Activated CD4-positive, alpha-beta T cell treated with anti-CD3 and anti-CD28 coated beads, Interleukin-2, amount 50 U/mL, for 24 hours (primary cell): ENCODE measurements around the gene ELK1.

Source experiments
- DNase-seq, 2 donors: peaks; one replicate each; pipeline ENCODE4 v3.0.0-alpha.2; 2020; ENCODE audit warnings: low read depth in 1 of 2, low spot score in 1 of 2

The ELK1 gene

DNA sequence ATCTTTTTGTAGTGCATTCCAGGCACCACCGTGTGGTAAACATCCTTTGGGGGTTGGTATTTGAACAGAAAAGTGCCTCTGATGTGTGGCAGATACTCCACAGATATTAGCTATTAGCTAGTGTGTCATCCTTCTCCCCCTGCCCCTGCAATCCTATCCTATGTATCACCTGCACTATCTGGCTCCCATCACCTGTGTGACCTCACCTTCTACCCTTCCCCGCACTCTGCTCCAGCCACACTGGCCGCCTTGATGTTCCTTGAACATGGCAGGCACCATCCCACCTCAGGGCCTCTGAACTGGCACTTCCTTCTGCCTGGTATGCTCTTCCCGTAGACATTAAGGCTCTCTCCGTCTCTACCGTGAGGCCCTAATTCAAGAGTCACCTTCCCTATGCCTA lies 3.7 kb downstream of the ELK1 start:
- no peak for DNase-seq

DNA sequence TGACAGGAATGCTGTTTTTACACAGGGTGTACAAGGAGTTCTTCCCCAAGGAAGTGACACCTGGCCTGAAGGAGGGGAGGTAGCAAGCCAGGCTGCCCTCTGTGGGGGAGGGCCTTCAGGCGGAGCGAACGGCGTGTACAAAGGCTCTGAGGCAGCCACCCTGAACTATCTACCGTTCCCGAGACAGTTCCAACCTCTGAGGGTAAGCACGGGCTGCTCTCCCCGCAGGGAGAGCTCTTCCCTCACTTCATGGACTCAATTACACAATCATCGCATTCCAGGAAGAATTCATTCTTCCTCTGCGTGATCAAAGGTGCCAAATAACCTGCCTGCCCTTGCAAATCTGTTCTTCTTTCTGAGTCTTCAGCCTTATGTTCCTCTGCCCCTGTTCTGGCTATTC lies 4.8 kb downstream of the ELK1 start:
- no peak for DNase-seq

DNA sequence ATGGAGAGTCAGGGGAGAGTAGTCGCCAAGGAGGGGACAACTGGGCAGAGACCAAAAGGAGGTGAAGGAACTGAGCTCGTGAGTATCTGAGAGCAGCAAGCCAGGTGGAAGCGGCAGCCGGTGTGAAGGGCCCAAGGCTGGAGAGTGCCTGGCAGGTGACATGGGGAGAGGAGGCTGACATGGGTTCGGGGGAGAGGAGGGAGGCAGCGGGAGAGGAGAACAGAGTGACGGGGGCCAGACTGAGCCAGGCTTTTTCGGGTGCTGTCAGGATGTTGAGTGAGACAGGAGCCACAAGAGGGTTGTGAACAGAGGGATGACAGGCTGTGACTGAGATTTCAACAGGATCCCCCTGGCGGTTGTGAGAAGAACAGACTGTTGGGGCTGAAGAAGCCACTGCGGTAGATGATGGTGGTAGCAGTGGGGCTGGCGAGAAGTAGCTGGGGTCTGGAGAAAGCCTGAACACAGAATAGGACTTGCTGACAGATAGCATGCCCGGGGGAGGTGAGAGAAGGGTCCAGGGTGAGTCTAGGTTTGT lies 5.7 kb downstream of the ELK1 start:
- no peak for DNase-seq

DNA sequence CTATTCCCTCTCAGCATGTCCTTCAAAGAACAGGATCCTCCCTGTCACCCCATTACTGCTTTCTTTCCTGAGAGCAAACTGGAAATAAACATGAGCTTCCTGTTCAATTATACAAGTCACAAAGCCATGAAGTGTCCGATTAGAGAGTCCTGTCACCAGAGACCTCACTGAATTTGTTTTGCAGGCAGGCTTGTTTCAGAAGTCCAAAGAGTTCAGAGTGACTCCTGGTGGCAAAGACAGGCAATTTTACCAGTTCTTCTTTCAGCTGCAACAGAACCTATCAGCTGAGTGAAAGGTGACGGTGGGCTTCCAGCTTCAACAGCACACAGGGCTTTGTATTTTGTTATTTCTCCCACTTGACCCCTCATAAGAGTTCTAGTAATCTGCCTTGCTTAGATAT lies 6.4 kb downstream of the ELK1 start:
- no peak for DNase-seq

DNA sequence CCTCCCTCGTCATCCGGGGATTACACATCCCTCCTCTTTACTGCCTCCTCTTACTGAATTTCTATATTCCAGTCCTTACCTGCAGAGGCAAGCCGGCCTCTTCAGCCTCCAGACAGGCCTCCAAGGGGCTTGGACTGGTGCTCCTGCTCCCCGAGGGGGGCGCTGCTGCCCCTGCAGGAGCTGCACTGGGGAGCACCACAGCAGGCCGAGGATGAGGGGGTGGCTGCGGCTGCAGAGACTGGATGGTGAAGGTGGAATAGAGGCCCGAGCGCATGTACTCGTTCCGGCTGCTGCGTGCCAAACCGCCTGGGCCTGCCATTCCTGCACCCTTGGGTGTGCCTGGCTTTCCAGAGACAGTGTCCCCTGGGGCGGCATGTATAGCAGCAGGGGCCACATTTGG lies 11.5 kb downstream of the ELK1 start:
- no peak for DNase-seq

DNA sequence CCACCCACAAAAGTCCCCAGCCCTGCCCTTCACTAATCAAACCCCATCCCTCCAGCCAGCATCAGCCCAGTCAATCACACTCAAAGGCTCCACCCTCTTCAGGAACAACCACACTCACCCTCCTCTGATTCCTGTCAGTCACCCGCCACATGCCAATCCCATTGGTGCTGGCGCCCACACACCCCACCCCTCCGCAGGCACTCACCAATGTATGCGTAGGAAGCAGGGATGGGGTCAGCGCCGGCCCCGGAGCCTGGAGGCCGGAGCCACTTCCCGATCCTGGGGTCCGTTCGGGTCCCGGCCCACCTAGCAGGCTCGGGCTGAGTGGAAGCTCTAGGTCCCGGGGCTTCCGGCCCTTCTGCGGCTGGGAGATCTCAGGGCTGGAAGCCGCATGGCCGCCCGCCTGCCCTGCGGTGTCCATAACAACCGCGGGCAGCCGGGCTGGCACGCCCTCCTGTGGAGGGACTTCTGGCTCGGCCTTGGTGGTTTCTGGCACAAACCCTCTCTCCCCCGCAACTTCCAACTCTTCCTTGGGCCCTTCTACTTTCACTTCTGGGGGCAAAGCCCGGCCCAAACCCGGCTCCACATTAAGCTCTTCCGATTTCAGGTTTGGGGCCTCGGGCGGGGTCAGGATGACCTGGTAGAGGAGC lies 12.7 kb downstream of the ELK1 start:
- no peak for DNase-seq

DNA sequence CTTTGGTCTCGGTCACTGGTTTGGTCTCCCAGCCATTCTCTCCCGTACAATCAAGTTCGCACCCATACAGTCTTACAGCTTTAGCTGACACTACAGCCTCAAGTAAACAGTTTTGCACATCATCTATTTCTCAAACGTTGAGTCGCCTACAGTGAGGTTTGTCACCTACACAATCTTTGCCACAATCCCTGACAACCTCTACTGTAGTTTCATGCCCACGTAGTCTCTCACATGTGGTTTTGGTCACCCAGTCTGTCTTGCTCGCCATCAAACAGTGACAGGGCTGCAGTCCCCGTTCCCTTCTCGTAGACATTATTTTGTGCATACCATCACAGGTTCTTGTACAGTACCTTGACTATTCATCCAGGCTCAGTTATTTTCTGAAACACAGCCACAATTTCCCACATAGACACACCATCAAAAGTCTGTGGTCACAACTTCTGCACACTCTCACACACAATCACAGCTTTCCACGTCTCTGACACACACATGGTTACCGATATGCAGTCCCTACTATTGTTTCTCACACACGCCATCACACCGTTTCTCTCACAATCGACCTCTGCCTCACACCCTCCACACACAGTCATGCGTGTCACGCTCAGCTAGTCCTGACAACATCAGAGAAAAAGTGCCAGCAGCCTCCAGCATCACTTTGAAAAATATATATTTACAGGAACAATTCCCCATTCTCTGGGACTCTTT lies 15.3 kb downstream of the ELK1 start:
- no peak for DNase-seq

DNA sequence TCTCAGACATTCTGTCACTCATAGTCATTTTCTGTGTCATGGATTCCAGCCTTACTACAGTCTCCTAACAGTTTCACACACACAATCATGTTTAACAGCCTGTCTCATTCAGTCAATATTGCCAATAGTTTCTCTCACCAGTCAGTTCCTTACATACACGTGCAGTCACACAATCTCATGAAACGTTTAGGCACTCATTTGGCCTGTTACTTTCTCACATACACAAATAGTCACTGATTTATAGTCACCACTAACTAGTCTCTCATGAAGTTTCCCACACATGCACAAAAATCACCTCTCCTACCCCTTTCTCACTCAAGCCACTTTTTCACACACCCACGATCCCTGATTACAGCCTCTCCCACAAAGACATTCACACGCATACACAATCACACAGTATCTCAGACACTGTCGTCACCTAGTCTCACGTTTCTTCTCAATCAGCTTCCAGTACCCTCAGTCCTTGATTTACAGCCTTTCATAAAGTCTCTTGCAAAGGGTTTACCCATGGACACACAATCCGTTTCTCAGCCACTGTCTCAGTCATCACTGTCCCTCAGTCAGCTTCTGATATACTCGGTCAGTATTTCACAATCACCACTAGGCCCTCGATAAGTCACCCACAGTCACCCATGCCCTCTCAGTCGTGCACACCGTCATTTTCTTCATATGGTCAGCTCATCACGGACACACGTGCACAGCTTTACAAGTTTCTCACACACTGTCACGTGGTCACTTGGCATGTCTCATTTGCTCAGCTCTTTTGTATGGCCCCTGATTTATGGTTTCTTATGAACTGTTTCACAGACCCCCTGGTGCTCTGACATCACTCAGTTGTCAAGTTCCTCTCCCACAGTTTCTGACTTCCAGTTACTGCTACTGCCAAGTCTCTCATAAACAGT lies 16.4 kb downstream of the ELK1 start:
- no peak for DNase-seq

DNA sequence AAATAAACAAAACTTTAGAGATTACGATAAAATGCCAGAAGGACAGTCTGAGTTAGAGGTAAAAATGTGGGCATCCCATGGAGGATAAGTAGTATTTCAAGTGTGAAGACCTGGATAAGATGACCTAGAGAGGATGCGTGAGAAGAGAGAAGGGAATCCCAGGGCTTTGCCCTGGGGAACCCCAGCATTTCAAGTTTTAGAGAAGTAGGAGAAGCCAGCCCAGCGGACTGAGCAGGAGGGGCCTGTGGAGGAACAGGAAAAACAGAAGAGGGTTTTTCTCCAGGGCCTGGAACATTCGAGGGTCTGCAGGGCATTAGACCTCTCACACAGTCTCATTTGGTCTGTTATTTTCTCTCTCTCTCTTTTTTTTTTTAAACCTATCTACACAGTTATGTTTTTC lies 17.7 kb downstream of the ELK1 start:
- DNase-seq, result no peak

DNA sequence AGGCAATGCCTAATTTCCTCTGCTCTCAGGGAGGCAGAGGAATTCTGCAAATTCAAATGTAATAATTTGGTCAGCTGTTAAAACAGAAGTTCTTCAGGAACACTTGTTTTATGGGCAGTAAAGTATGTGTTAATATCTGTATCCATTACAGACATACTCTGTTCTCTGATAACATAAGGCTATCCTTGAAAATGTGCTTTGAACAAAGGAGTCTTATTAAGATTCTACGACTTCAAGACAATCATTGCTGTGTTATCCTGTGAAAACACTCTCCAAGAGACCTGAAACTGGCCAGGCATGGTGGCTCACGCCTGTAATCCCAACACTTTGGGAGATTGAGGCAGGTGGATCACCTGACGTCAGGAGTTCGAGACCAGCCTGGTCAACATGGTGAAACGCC lies 18.7 kb downstream of the ELK1 start:
- DNase-seq, result no peak

DNA sequence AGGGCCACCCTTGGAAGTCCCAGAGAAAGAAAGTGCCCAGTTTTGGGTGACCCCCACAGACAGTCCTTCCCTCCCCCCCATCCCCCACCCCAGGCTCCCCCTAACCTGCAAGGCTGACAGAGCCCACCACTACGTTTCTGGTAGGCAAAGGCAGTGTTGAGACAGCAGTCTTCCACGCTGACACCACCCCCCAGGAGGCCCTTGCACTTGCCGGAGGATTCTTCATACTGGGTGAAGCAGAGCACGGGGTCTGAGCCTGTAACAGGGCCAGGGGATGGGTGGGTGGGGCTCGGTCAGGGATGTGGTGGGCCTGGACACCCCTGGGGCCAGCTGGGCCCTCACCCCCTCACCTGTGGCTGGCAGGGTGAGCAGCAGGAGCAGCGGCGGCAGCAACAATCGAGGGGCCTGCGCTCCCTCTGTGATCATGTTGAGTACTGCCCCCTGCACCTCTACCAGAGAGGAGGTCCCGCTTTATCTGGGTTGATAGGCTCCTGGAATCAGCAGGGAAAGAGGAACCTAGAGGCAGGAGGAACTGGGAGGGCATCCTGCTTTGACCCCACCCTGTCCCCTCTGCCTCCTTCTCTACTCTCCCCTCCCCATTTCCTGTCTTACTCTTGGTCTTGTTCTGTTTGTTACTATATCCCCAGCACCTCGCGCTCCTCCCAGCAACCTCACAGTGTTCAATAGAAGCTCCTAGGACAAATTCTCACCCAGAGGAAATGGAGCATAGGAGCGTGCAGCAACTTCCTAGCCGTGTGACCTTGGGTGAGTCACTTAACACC lies 20.8 kb downstream of the ELK1 start, which contains the start of gene CFP:
CFP (minus strand) TSS at position 512 of the 782 bp plus-strand sequence; CDS start at position 426, 86 bp downstream.
- DNase-seq, result no peak

DNA sequence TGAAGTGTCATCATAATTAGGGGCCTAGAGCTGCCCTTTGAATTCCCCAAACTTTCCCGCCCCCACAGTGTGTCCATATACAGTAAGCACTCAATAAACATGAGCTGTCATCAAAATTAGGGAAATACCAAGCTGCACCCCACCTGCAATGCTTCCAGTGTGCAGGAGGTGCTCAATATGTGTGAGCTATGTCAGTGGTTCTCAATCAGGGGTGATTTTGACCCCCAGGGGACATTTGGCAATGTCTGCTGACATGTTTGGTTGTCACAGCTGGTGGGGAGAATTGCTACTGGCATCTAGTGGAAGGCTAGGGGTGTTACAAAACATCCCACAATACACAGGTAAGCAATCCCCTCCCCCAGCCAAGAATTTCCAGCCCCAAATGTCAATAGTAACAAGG lies 21.4 kb downstream of the ELK1 start:
- no peak for DNase-seq

DNA sequence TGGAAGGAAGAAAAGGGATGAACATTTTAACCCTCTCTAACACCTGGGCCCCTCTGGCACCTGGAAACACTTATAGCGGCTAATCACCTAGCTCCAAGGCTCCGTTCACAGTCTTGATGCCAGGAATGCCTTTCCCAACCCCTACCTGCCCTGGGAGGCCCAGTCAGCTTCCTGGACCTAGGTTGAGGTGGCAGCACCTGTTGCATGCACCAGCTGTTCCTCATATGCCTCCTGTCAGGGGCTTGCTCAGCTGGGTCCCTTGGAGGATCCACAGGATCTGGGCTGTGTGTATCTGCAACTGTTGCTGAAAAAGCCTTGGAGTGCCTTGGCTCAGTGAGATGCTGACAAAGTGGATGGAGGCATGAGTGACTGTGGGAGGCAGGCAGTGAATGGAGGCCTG lies 25.0 kb downstream of the ELK1 start:
- DNase-seq, result no peak

DNA sequence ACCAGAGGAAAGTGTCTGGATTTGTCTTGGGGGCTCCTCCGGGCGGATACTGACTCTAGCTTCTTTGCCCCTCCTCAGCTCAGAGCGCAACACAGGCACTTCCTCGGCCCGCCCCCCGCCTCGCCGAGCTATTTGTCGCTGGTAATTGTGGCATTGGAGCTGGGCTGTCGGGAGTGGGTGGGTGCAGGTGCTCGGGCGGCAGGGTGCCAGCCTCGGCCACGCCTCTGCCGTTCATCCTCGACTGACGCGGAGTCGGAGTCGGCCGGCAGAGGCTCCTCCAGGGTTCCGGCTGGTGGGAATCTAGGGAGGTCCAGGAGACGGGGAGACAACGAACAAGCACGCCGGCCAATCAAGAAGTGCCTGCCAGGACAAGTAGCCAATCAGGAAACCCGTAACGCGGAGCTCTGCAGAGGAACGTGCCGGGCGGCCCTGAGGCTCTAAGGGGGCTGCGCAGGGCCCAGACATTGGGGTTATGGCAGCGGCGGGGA lies 26.8 kb downstream of the ELK1 start:
- no peak for DNase-seq

DNA sequence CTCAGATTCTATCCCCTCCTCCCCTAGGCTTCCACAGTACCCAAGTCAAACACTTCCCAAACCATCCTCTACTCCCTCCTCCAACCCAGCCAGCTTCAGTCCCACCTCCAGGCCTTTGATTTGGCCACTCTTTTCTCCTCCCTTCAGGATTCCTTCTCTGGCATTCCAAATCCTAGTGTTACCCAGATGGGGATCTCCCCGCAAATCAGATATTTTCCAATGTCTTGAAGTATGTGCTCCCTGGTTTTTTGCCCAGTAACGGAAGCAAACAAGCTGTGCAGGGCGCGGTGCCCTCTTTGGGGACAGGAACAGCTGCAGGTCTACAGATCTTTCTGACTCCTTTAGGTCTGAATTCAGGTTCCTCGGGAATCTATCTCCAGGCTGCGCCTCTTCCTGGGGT lies 28.5 kb downstream of the ELK1 start:
- no peak for DNase-seq

DNA sequence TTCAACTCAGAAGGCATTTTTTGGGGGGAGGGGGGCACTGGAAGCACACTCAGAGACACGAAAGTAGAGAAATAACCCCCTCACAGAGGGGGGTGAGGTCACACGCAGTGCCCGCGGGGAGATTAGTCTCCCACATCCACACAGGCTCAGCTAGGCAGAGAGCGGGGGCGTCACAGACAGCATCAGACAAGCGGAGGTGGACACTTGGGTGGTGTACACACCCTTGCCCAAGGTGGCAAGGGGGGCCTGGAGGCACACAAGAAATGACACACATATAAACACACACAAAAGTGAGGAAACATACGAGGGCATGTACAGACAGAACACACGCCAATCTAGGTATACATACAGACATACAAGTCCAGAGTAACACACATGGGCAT lies 30.1 kb downstream of the ELK1 start:
- no peak for DNase-seq

DNA sequence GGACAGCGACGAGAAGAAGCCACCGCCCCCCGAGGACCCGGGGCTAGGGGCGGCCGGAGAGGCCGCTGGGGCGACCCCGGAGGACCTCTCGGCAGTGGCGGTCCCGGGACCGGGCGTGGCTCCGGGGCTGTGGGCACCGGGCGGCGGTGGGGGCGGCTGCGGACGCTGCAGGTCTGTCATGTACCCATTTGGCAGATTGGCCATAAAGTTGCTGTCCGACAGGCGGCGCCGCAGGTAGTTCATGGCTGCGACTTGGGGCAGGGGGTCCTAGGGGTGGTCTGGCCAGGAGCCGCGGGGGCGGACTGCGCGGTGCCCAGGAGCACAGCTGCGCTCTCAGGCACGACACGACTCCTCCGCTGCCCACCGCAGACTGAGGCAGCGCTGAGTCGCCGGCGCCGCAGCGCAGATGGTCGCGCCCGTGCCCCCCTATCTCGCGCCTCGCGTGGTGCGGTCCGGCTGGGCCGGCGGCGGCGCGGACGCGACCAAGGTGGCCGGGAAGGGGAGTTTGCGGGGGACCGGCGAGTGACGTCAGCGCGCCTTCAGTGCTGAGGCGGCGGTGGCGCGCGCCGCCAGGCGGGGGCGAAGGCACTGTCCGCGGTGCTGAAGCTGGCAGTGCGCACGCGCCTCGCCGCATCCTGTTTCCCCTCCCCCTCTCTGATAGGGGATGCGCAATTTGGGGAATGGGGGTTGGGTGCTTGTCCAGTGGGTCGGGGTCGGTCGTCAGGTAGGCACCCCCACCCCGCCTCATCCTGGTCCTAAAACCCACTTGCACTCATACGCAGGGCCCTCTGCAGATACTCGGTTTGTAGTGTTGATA lies 30.7 kb downstream of the ELK1 start, which contains the start of gene SYN1:
SYN1 (minus strand) TSS at position 372 of the 817 bp plus-strand sequence; CDS start at position 243, 129 bp downstream.
- DNase-seq, result peak; percentile 55 to 59

DNA sequence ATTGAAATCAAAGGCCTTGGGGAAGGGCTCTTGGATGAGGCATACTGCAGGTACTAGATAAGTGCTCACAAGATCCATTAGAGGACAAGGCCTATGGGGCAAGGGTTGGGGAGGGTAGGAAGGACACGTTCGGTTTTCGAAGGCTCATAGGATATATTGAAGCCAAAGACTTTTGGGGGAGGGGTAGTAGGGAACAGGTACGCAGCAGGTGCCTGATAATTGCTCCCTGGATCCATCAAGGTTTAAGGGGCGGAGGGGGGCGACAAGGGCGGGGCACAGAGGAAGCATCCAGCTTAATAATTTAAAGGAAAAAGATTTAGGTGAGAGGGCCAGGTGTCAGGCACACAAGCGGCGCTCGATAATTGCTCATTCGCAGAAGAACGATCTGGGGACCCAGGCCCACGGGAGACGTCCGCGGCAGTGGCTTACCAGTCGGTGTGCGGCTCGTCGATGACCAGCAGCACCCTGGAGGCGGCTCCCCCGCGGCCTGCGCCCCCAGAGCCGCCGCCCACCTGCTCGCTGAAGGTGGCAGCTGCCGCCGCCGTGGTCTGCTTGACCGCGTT lies 31.4 kb downstream of the ELK1 start:
- no peak for DNase-seq

DNA sequence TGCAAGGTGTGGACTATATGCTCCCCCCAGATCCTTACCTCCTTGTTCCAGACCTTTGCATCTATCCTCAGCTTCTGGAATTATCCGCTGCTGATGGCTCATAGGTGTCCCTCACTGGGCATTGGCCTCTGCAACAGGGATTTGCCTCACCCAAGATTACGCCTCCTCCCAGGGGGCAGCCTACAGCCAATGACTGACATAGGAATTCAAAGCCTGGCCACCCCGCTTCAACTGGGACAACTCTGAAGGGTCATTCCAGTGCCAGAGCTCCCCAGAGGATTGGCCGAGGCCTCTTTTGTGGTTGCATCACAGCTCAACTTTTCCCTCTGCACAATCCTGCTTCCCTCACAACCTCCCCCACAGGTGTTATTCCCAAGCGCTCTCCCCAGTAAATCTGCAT lies 35.7 kb downstream of the ELK1 start:
- DNase-seq, result no peak
